GM06990 (cell line): ENCODE measurements around the gene ZFYVE28.
A peak's percentile ranks its signal among the peaks of the same experiment; 100 is the strongest.

ENCODE experiments used
- DNase-seq: peaks from one replicate; pipeline ENCODE4 v3.0.0-alpha.2; 2011; ENCODE audit not compliant: insufficient read length; ENCODE audit errors: extremely low read depth
- H3K27me3 ChIP-seq: replicated peaks from 2 replicates; pipeline ENCODE4 v1.6.0; 2011; ENCODE audit warnings: low read length; ENCODE audit not compliant: control insufficient read depth, insufficient read depth
- H3K36me3 ChIP-seq: 2 replicates; pipeline ENCODE4 v1.5.1; 2011; ENCODE audit warnings: low read length; ENCODE audit not compliant: control insufficient read depth, insufficient read depth
- H3K4me3 ChIP-seq: replicated peaks from 2 replicates; pipeline ENCODE4 v1.5.1; 2011; ENCODE audit warnings: low read depth, mild to moderate bottlenecking, control low read depth, low read length
- CTCF ChIP-seq: IDR thresholded peaks from 2 replicates; pipeline ENCODE4 v1.5.1; 2011; ENCODE audit warnings: low read length, control low read depth, mild to moderate bottlenecking, inconsistent platforms; ENCODE audit not compliant: insufficient read depth, poor library complexity, severe bottlenecking

Gene ZFYVE28

GRCh38 chr4:2241410-2242353 is 176.8 kb downstream of the ZFYVE28 start, which contains the start of the genes HAUS3 and POLN:
HAUS3 (minus strand) TSS chr4:2242121; CDS start chr4:2240946, 1,175 bp downstream.
POLN (minus strand) TSS chr4:2242121; CDS start chr4:2229231, 12,890 bp downstream.
- peak; percentile 98 for DNase-seq
- Histone ChIP-seq H3K27me3 (no peaks in the 10 kb centered on the region), H3K36me3 (no peaks in the 10 kb centered on the region), H3K4me3 (peak within 1 kb of the TSS; percentile 99)
- no peak for TF ChIP-seq CTCF

- no peak for DNase-seq
- H3K27me3 ChIP-seq = no peaks in the 10 kb centered on the region
- no peaks in the 10 kb centered on the region; the same call in 1 of the 2 replicates for H3K36me3 ChIP-seq
- H3K4me3 ChIP-seq = peak overlapping the region; percentile 99
- TF ChIP-seq CTCF = no peak
Observed at GRCh38 chr4:2241003-2241402, 177.4 kb downstream of the ZFYVE28 start.

GRCh38 chr4:2236944-2237666 is 181.3 kb downstream of the ZFYVE28 start:
- no peak for DNase-seq
- H3K36me3 ChIP-seq = peaks cover 2% of the 10 kb centered on the region
- H3K27me3 ChIP-seq = no peaks in the 10 kb centered on the region
- H3K4me3 ChIP-seq = no peak overlapping the region
- TF ChIP-seq CTCF = no peak

- TF ChIP-seq CTCF = no peak
- Histone ChIP-seq H3K27me3 (no peaks in the 10 kb centered on the region), H3K4me3 (no peak overlapping the region), H3K36me3 (peaks cover 2% of the 10 kb centered on the region)
- DNase-seq = no peak
Observed at GRCh38 chr4:2231082-2231481, 187.4 kb downstream of the ZFYVE28 start.

- no peak for DNase-seq
- Histone ChIP-seq H3K27me3 (no peaks in the 10 kb centered on the region), H3K36me3 (peaks cover 2% of the 10 kb centered on the region; the same call in 1 of the 2 replicates), H3K4me3 (no peak overlapping the region)
- no peak for TF ChIP-seq CTCF
Observed at GRCh38 chr4:2226261-2226660, 192.2 kb downstream of the ZFYVE28 start.
